ENCODE measurements around the gene FXYD3.
A peak's percentile ranks its signal among the peaks of the same experiment; 100 is the strongest.
"Not testable (repeated sequence)": the region's sequence is repeated elsewhere in the genome, so short reads cannot be mapped to it uniquely, and the experiment has no call there.

FXYD3 gene

DNA sequence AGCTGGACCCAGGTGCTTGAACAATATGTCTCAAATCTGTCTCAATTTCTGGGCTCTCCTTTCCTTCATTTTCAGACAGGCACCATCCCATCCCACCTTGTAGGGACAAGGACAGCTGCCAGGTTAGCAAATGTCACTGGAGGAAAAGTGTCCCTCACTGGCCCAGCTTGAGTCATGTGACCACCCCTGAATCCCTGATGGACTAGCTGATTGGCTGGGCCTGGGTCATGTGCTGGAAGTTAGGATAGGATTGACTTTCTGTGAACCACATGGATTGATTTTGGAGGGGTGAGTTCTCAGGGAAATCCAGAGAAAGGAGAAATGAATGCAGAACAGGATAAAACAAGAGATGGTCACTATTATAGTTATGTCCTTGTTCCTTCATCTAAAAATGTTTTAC is 28.2 kb upstream of the FXYD3 start:
- DNase-seq: no peak

DNA sequence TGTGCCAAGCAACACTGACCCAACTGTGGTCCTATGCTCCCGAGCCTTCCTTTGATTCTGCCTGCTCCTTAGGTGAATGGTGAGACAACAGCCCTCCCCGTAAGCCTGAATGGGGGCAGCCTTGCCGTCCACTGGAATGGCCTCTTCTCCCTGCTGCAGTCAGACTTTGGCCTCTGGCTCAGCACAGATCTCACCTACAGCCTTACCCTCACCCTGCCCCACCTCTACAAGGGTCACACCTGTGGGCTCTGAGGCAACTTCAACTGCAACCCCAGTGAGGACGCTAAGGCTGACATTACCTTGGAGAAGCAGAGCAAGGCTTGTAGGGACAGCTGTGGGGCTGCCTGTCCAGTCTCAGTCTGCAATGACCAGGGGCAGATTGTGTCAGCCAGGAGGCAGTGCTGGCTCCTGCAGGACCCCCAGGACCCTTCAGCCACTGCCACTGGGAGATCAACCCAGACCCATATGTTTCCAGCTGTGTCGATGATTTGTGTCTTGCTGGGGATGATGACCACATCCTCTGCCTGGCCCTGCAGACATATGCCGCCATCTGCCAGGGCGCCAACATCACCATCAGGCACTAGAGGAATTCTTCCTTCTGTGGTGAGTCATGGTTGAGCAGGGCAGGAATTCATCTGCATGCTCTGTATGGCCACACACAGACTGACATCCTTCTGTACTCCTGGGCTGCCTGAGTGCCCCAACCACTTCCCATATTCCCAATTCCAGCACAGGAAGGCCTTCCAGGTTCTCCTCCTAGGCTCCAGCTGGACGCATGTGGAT is 27.3 kb upstream of the FXYD3 start:
- no peak for DNase-seq

DNA sequence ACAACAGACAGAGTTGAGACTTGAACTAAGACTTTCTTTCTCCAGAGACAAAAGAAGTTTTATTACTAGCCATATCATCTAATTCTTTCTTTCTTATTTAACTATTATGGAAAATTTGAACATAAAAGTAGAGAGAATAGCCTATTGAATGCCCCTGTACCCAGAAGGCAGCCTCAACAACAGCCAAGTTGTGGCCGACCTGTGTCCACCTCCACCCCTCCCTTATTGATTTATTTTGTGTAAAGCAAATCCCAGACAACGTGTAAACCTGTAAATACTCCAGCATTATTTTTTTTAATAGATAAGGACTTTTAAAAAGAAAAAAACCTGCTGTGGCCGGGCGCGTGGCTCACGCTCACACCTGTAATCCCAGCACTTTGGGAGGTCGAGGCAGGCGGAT is 26.1 kb upstream of the FXYD3 start:
- DNase-seq: no peak

DNA sequence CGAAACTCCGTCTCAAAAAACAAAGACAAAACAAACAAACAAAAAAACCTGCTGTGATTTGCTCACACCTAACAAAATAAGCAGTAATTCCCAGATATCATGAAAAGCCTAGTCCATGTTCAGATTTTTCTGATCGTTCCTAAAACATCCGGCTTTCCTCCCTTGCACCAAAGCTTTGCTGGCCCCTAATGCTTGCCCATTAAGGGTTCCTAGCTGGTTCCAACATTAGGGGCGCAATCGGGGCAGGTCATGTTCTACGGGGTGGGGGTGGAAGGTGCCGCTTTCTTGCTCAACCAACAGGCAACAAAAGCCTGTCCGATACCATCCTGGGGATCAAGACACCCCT is 25.5 kb upstream of the FXYD3 start:
- no peak for DNase-seq

DNA sequence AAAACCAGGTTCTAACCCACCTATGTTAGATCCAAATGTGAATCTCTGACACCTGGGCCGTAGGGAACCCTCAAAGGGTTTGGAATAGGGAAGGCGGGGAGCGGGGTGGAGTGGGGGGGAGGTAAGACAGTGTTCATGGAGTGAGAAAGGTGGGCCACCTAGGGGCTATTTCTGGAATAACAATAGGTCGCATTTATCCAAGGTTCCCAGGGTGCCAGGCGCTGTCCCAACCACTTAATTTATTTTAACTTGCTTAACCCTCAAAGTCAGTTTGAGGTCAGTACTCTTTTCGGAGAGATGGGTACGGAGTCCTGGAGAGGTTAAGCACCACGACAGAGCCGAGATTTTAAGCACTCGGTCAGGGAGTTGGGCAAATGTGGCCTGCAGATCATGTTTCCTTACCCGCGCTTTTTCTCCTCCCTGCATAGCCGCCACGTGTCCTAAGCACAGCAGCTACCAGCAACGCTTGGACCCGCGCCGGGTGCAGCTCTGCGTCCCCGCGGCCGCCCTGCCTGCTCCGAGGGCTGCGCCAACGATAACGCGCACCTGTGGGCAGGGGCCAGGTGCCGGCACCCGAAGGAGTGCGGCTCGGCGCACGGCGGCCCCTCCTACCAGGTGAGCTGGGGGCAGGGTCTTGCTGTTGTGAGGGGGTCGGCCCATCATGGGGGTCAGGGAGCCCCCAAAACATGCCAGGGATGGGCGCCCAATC is 25.0 kb upstream of the FXYD3 start:
- DNase-seq: peak; percentile 21 to 77

DNA sequence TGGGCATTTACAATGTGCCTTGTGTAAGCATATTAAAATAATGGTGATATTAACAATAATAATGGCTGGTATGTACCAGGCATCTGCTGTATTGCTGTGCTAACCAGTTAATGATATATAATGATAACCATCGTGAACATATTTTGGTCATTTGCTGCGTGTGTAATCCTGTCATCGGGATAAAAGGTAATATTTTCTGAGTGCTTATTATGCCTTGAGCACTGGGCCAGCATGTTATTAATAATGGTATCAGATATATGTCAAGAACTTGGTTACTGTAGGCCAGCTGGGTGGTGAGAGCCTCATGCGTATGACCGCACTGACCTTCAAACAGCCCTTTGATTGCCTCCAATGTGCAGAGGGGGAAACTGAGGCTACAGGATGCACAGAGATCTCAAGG is 22.2 kb upstream of the FXYD3 start:
- no peak for DNase-seq

DNA sequence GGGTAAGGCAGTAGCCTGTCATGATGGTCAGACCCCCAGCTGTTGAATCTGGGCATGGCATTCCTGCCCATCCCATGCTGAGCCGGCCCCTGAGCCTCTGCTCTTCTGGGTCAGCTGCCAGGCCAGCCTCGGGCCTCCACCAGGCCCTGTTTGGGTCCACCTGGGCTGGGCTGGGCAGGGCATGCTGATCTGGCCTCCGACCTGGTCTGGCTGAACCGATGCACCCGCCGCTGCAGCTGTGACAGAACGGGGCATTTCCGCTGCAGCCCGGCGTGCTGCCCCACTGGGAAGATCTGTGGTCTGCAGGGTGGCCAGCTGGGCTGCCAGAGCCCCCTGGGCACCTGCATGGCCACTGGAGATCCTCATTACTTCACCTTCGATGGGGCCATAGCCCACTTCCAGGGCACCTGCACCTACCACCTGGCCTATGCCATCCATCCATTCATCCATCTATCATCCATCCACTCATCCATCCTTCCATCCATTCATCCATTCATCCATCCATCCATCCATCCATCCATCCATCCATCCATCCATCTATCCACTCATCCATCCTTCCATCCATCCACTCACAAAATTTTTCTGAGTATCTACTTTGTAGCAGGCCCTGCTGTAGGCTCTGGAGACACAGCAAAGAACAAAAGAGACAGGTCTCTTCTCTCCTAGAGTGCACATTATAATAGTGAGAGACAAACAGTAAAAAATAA is 21.5 kb upstream of the FXYD3 start:
- DNase-seq: no peak

DNA sequence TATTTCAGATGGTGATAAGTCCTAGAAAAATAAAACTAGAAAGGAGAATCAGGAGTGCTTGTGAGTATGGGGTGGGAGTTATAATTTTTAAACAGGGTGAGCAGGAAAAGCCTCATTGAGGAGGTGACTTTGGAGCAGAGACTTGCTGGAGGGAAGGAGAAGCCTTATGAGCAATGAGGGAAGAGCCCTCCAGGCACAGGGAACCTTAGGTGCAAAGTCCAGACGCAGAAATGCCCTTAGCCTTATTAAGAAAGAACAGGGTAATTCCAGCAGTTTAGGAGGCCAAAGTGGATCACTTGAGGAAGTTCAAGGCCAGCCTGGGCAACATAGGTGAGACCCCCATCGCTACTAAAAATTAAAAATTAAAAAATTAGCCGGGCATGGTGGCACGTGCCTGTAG is 21.0 kb upstream of the FXYD3 start:
- no peak for DNase-seq

DNA sequence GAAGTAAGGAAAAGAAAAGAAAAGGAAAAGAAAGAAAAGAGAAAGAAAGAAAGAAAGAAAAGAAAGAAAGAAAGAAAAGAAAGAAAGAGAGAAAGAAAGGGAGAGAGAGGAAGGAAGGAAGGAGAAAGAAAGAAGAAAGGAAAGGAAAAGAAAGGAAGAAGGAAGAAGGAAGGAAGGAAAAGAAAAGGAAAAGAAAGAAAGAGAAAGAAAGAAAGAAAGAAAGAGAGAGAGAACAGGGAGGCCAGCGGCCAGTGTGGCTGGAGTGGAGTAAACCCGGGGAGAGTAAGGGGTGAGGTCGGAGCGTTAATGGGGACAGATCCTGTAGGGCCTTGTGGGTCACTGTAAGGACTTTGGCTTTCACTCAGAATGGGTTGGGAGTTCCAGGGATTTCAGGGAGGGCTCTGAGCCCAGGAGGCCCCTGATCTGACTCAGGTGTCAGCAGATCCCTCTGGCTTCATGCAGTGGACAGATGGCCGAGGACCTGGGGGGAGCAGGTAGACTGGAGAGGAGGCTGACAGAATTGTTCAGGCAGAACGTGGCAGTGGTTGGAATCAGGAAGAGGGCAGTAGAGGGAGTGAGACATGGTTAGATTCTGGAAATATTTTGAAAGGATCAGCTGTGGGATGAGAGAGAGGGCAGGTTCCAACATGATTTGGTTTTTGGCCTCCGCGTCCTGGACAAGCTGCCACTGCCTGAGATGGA is 19.8 kb upstream of the FXYD3 start:
- DNase-seq: no peak

DNA sequence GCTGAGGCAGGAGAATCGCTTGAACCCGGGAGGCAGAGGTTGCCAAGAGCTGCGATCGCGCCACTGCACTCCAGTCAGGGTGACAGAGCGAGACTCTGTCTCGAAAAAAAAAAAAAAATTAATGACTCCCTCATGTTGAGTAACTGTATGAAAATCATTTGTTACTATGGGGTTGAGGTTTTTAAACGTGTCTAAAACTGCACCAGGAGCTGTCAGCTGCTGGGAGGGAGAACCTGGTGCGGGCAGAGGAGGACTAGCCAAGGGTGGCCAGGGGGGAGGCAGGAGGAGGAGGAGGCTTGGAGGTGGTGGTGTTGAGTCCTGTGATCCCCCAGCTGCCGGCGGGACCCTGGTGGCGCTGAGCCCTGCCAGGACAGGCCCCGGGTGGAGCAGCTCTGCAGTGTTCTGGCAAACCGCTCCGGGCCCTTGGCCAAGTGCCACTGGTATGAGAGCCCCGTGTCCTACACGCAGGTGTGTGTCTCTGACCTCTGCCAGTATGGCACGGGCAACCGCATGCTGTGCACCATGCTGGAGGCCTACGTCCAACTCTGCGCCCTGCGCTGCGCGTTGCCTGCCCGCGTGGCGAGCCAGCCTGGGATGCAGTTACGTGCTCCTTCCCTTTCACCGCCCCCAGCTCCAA is 17.1 kb upstream of the FXYD3 start:
- DNase-seq: no peak

DNA sequence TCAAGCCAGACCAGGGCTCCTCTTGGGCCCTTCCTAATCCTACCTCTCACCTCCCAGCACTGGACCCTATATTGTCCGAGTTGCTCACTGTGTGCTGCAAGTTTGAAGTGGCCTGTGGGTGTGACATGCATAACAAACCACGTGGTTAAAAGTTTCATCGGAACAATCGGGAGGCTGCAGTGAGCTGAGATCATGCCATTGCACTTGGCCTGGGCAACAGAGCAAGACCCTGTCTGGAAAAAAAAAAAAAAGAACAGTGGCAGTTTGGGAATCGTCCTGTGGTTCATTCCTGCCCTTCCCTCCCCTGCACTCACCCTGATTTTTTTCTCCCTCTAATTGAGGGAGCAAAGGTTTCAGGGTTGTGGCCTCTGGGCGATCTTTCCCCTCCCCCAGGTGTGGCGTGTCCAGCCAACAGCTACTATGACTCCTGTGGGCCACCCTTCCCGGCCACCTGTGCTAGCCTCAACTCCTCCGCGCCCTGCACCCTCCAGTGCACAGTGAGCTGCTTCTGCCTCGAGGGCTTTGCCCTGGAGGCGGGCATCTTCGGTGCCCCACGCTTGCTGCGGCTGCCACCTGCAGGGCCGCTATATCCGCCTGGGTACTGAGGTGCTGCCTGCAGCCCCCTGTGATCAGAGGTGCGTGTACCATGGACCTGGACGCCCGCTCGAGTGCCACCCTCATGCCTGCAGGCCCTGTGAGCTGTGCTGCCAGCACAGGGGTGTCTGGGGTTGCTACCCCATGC is 16.3 kb upstream of the FXYD3 start:
- DNase-seq: no peak

DNA sequence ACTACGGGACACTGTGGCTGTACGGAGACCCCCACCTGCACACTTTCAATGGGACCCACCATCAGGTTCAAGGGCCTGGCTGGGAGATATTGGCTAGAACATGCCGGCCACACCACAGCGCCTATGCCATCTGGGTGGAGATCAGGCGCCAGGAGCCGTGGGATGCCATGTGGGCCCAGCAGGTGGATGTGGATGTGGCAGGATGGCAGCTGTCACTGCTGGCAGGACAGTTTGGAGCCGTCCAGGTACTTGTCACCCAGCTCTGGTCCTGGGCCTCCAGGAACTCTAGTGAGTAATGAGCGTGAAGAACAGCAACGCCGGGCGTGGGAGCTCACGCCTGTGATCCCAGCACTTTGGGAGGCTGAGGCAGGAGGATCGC is 15.7 kb upstream of the FXYD3 start:
- no peak for DNase-seq

DNA sequence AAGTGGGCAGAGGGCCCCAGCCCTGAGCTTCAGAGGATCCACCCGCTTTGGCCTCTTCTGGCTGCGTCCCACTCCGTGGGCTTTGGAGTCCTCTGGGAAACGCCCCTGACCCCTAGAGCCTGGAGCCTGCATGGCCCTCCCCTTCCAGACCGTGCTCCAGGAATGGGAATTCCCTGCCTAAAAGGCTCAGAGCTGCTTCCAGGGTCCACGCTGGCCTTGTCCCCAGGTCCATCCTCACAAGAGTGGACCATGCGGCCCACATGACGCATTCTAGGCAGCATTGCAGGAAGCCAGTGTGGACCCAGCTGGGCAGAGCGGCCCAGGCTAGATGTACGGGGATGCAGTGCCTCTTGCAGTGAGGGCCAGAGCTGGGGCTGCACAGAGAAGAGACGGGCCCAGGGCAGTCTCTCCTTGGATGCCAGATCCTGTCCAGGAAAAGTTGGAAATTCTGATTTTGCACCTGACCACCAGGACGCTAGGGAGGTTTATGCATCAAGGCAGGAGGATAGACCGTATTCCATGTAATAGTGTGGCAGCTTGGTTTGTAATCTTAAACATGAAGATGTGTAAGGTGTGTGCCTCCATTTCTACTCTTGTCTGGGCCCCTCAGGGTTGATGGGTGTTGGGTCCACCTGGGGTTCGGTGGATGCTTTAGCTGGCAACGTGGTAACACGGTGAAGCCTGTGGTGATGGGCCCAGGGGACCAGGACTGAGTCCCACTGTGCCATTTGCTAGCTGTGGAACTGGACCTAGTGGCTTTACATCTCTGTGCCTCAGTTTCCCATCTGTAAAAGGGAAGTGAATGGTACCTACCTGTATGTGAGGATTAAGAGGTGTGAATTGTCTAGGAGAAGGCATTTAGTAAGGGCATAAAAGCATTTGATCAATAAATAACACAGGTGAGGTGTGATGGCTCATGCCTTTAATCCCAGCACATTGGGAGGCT is 14.8 kb upstream of the FXYD3 start:
- DNase-seq: no peak

DNA sequence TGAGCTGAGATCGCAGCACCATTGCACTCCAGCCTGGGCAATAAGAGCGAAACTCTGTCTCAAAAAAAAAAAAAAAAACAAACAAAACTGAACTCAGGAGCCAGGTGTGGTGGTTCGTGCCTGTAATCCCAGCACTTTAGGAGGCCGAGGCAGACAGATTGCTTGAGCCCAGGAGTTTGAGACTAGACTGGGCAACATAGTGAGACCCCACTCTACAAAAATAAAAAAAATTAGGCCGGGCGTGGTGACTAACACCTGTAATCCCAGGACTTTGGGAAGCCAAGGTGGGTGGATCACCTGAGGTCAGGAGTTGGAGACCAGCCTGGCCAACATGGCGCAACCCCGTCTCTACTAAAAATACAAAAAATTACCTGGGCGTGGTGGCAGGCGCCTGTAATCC is 13.7 kb upstream of the FXYD3 start:
- DNase-seq: not testable (repeated sequence)

DNA sequence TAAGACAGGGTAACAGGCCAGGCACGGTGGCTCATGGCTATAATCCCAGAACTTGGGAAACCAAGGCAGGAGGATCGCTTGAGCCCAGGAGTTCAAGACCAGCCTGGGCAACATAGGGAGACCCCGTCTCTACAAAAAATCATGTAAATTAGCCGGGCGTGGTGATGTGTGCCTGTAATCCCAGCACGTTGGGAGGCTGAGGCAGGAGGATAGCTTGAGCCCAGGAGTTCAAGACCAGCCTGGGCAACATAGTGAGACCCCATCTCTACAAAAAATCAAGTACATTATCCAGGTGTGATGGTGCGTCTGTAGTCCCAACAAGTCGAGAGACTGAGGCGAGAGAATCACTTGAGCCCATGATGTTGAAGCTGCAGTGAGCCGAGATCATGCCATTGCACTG is 12.0 kb upstream of the FXYD3 start:
- not testable (repeated sequence) for DNase-seq

DNA sequence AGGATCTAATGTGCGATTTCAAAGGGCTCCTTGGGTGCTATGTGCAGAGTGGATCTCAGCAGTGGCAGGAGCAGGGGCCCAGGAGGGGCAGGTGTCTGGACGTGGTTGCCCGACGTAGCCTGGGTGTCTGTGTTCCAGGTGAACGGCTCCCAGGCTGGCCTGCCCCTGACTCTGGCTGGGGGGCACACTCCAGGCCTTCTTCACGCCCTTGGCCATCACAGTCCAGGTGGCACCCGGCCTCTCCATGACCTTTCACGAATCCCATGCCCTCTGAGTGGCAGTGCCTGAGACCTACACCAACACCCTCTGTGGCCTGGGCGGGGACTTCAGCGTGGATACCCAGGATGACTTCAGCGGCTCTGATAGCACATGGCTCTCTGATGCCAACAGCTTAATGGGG is 11.3 kb upstream of the FXYD3 start:
- DNase-seq: no peak

DNA sequence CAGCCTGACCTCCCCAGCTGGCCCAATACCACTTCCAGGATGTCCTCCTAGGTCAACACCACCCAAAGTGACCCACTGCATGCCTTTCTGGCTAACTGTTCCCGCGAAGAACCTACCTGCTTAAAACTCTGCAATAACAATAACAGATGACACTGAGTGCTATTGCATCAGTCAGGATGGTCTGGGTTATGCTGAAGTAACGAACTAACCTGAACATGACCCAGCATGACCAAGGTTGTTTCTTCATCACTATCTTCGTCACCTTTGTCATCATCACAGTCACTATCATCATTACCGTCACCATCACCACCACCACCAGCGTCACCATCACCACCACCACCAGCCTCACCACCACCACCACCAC is 10.6 kb upstream of the FXYD3 start:
- no peak for DNase-seq

DNA sequence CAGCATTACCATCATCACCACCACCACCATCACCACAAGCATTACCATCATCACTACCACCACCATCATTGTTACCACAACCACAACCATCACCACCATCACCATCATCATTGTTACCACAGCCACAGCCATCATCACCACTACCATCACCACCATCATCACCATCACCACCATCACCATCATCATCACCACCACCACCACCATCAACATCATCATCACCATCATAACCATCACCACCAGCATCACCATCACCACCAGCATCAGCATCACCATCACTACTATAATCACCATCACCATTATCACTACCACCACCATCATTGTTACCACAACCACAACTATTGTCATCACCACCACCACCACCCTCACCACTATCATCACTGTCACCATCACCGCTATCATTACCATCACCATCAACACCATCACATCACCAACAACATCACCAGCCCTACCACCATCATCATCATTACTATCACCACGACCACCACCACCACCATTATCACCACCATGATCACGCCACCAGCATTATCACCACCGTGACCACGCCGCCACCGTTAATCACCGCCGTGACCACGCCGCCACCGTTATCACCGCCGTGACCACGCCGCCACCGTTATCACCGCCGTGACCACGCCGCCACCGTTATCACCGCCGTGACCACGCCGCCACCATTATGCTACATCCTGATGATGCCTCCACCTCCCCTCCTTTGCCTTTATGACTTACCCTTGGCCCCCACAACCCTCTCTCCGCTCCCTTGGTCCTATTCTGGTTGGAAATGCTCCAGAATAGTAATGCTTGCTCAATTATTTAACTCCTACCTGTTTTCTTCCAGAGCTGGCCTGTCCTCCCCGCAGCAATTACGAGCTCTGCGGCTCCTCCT is 10.0 kb upstream of the FXYD3 start:
- DNase-seq: no peak

DNA sequence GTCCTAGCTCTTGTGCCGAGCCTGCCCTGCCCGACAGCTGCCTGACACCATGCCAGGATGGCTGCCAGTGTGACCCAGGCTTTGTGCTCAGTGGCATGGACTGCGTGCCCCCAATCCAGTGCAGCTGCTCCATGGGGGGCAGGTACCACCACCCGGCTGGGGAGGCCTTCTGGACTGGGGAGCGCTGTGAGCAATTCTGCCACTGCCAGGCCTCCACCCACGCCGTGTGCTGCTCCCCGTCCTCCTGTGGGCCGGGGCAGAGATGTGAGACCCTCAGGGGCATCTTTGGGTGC is 9.4 kb upstream of the FXYD3 start:
- DNase-seq: no peak

DNA sequence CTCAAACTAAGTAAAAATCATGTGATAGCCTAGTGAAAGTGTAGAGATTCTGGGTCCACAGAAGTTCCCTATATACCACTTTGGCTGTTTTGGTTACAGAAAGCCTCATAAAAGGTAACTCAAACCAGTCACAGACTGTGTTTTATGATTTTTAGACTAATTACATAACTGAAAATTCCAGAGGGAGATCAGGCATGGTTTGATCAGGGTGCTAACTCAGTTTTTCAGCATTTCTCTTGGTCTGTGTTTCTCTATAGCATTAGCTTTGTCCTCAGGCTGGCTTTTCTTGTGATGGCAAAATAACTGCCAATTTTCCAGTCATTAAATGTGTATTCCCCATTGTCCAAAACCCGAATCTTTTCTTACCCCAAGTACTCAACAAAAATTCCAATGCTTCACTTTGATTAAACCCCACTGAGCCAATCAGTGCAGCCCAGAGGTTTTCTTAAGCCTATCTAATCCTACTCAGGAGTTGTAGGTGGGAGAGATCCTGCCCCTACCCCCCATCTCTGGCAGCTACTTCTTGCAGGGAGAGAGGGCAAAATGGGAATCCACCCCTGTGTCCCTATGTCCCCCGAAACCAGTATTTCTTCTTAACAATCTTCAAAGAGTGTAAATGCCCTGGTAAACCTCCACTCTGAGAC is 8.6 kb upstream of the FXYD3 start:
- no peak for DNase-seq

Measured in inflammatory macrophage treated with lipopolysaccharide for 1 hour (primary cell).